Lower lobe of right lung (tissue), 2 donors: ENCODE results near the gene RRP1. TPM values are rescaled to one million over a fixed set of nuclear protein-coding genes. Genes with fewer than 3 reads are reported as not detected.

Experiments
- ATAC-seq, 2 donors: fragments of 200-7000 bp; cut with Tn5 transposase; one replicate each; pipeline ENCODE4 v1.9.1; 2020 to 2022; ENCODE audit warnings: mild to moderate bottlenecking in 2 of 2, moderate library complexity in 2 of 2
- DNase-seq: peaks from one replicate; pipeline ENCODE4 v3.0.0-alpha.2; 2020
- H3K27ac ChIP-seq: fragments of 200-600 bp; one replicate; pipeline ENCODE4 v1.8.0; 2022
- H3K27me3 ChIP-seq: fragments of 200-600 bp; one replicate; pipeline ENCODE4 v1.8.0; 2022; ENCODE audit warnings: low read depth
- H3K36me3 ChIP-seq: fragments of 200-600 bp; one replicate; pipeline ENCODE4 v1.8.0; 2022; ENCODE audit warnings: mild to moderate bottlenecking
- H3K4me1 ChIP-seq: fragments of 200-600 bp; one replicate; pipeline ENCODE4 v1.8.0; 2022
- H3K4me3 ChIP-seq: fragments of 200-600 bp; one replicate; pipeline ENCODE4 v1.8.0; 2022; ENCODE audit warnings: mild to moderate bottlenecking
- H3K9me3 ChIP-seq: fragments of 200-600 bp; one replicate; pipeline ENCODE4 v1.8.0; 2022
- CTCF ChIP-seq: fragments of 200-600 bp; IDR thresholded peaks from one replicate; pipeline ENCODE4 v1.8.0; 2022; ENCODE audit warnings: antibody characterized with exemption, mild to moderate bottlenecking
- intact Hi-C: fragments of 100-400 bp; cut with DNase I; formaldehyde crosslinking; loops from one replicate; pipeline ENCODE4 v1.11.0; 2022
- total RNA-seq: library from RNA; stranded (reverse); fragmentation: NEBNext Ultra II Directional; extraction: Animal tissue kit (Norgen Biotek cat#: 25700); gene quantifications from one replicate; pipeline ENCODE4 v1.2.1, GENCODE V29; 2021
- donor health status: DM: no; HTN: yes; CAD: no; lungs with severe emphysema.

RRP1 gene
- total RNA-seq, 1 donor from 2014 or later: 13.6 TPM

- ATAC-seq: no peak
- H3K36me3 ChIP-seq: peaks cover 23% of the 10 kb centered on the region
- intact Hi-C loops: no loop called here
- DNase-seq: no peak
- TF ChIP-seq CTCF: no peak
- H3K4me1 ChIP-seq: peaks cover 29% of the 10 kb centered on the region
- peak overlapping the region; percentile 95 for H3K27ac ChIP-seq
- H3K27me3 ChIP-seq: no peaks in the 10 kb centered on the region
- H3K9me3 ChIP-seq: no peaks in the 10 kb centered on the region
- H3K4me3 ChIP-seq: peak overlapping the region; percentile 92
These were observed 14.2 kb upstream of the RRP1 start for GRCh38 chr21:43775190-43775589.

DNA sequence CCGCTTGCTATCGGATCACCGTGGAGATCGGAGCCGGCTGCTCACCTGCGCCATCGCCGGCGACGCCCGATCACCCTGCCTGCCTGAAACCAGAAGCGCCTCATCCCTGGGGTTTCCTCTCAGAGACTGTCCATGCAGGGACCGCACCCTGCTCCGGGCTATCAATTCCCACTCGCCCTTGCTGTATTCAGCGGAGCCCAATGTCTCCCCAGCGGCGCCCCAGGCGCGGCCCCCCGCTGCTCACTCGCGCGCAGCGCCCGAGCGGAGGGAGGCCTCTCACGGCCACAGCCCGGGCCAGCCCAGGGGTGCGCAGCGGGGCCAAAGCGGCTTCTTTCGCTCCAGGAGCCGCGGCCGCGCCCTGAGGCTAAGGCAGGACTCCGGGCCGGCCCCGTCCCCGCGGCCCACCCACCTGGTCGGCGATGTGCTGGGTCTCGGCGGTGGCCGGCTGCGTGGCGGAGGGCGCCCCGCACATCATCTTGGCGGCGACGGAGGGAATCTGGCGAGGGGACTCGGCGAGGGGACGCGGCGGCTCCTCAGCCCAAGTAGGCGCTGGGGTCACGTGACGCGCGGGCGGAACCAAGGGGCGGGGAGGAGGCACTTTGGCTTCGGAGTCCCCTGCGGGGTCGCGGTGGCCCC is 13.5 kb upstream of the RRP1 start, which contains the start of gene CSTB:
Gene CSTB, minus strand, starts transcription at position 514 of the 636 bp plus-strand sequence. Its CDS starts 39 bp downstream, at position 475.
- Histone ChIP-seq H3K27ac (peak within 1 kb of the TSS; percentile 95), H3K27me3 (no peaks in the 10 kb centered on the region), H3K9me3 (no peaks in the 10 kb centered on the region), H3K4me1 (peaks cover 29% of the 10 kb centered on the region), H3K36me3 (peaks cover 23% of the 10 kb centered on the region), H3K4me3 (peak within 1 kb of the TSS; percentile 92)
- intact Hi-C loops: no loop called here
- DNase-seq (peak; percentile 92), ATAC-seq (peak; percentile 84 to 89)
- no peak for TF ChIP-seq CTCF

DNA sequence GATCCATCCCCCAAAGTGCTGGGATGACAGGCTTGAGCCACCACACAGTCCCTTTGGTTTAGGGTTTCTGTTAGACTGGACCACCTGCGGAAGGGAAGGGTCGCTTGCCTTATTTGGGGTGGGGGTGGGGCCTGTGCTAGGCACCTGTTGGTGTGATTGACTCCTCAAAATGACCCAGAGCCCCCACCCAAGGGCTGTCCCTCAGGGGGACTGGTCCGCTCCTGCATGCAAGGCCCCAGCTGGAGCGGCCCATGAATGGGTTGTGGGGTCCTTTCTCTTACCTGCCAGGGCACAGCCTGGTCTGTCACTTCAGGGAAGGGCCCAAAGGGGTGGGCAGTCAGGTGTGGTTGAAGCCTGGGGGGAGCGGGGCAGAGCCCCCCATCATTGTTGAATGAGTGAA is 11.4 kb upstream of the RRP1 start:
- intact Hi-C loops: no loop called here
- no peak for DNase-seq
- ATAC-seq: no peak
- Histone ChIP-seq H3K36me3 (peaks cover 16% of the 10 kb centered on the region), H3K27ac (no peak overlapping the region), H3K27me3 (no peaks in the 10 kb centered on the region), H3K4me3 (no peak overlapping the region), H3K9me3 (no peaks in the 10 kb centered on the region), H3K4me1 (peaks cover 32% of the 10 kb centered on the region)
- no peak for TF ChIP-seq CTCF

- no peak overlapping the region for H3K4me3 ChIP-seq
- no peak for ATAC-seq
- no peaks in the 10 kb centered on the region for H3K9me3 ChIP-seq
- TF ChIP-seq CTCF: no peak
- peaks cover 9% of the 10 kb centered on the region for H3K36me3 ChIP-seq
- intact Hi-C loops: no loop called here
- peak overlapping the region; percentile 14 for H3K27ac ChIP-seq
- no peaks in the 10 kb centered on the region for H3K27me3 ChIP-seq
- H3K4me1 ChIP-seq: peaks cover 26% of the 10 kb centered on the region
- no peak for DNase-seq
These were observed 10.7 kb upstream of the RRP1 start for GRCh38 chr21:43778469-43779335.

GRCh38 chr21:43779660-43780059 is 9.7 kb upstream of the RRP1 start:
- no peak for ATAC-seq
- no peak overlapping the region for H3K27ac ChIP-seq
- no peak overlapping the region for H3K4me3 ChIP-seq
- H3K4me1 ChIP-seq: peaks cover 20% of the 10 kb centered on the region
- H3K9me3 ChIP-seq: no peaks in the 10 kb centered on the region
- TF ChIP-seq CTCF: no peak
- no peaks in the 10 kb centered on the region for H3K36me3 ChIP-seq
- DNase-seq: no peak
- intact Hi-C loops: no loop called here
- no peaks in the 10 kb centered on the region for H3K27me3 ChIP-seq
